GM21737 (cell line): ENCODE data around the gene DPP10.

Source experiments
- ATAC-seq: cut with Tn5 transposase; IDR thresholded peaks from one replicate; pipeline ENCODE4 v1.9.1; 2021; ENCODE audit warnings: mild to moderate bottlenecking, moderate library complexity; ENCODE audit not compliant: unreplicated experiment

The DPP10 gene

DNA sequence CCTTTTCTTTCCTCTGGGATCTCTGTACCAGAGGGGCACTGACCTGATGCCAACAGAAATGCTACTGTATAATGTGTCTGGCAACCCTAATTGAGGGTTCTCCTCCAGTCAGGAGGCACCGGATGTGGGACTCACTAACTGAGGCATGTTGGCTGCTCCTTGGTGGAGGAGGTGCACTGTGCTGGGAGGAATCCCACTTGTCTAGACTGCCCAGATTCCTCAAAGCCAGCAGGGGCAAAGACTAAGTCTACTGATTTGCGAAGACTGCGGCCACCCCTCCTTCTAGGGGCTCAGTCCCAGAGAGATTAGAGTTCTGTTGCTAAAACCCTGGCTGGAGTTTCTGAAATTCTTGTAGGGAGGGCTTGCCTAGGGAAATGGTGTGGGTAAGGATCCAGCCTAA is 1192.1 kb downstream of the DPP10 start:
- ATAC-seq = no peak

DNA sequence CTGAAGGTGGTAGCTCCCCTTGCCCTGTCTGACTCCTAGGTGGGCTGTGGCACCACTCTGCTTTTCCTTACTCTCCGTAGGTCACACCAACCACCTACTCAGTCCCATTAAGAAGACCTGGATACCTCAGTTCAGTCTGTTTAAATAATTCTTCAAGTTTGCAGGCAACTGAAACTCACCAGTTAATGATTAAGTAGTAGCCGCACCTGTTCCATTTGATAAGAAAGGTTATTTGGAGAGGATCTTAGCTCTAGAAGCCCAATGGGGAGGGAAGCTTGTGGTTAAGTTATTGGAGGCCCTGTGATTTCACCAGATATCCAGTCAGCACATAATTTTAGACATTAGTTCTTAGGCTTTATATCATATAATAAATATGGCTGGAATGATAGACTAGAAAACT is 1193.0 kb downstream of the DPP10 start:
- ATAC-seq = no peak

- ATAC-seq = no peak
Observed at GRCh38 chr2:115649731-115650130, 1207.3 kb downstream of the DPP10 start.

GRCh38 chr2:115650827-115651226 is 1208.4 kb downstream of the DPP10 start:
- ATAC-seq = no peak

DNA sequence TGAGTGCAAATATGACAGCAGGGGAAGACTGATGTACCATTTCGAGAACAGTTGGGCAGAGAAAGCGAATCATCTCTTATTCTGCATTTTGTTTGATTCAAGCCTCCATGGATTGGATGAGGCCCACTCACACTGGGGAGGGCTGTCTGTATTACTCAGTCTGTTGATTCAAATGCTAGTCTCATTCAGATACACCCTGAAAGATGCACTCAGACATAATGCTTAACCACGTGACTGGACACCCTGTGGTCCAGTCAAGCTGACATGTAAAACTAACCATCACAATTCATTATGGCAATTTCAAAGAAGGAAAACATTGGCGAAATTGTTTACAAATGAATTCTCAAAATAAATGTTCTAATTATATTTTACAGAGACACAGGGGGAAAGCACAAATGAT is 1210.2 kb downstream of the DPP10 start:
- ATAC-seq = no peak

DNA sequence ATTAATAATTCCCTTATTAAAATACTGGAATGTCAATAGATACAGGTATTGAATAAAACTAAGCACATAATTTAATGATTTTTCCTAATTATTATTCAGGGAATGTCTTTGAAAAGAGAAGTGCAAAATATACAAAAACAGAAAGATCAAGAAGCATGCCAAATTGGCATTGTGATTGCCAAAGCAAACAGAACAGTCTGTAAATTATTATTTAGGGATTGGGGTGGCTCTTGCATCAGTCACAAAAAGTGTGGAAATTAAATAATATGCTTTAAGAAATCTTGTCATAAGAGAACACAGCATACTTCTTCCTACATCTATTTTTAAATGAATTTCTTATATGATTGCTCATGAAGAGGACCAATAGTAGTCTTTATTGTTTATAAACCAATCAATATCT is 1211.9 kb downstream of the DPP10 start:
- ATAC-seq = no peak

GRCh38 chr2:115678129-115678528 is 1235.7 kb downstream of the DPP10 start:
- ATAC-seq = no peak

DNA sequence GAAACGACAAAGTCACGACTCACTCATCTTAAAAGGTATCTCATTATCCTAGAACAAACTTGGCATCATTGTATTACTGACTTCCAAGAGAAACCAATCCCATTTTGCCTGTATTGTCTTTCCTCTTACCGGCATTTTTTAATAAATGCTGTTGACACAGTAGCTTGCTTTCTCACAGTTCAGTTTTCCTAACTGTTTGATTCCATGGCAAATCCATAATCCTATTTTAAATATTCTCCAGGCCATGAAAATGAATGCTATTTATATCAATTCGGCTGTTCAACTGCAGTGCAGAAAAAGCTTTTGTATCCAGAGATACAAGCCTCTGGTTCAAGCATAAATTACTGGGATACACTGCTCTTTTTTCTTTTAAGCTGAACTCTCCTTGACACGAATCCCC is 1241.9 kb downstream of the DPP10 start:
- ATAC-seq = no peak

- no peak for ATAC-seq
Observed at GRCh38 chr2:115691409-115691808, 1249.0 kb downstream of the DPP10 start.

- no peak for ATAC-seq
Observed at GRCh38 chr2:115694651-115695050, 1252.2 kb downstream of the DPP10 start.

DNA sequence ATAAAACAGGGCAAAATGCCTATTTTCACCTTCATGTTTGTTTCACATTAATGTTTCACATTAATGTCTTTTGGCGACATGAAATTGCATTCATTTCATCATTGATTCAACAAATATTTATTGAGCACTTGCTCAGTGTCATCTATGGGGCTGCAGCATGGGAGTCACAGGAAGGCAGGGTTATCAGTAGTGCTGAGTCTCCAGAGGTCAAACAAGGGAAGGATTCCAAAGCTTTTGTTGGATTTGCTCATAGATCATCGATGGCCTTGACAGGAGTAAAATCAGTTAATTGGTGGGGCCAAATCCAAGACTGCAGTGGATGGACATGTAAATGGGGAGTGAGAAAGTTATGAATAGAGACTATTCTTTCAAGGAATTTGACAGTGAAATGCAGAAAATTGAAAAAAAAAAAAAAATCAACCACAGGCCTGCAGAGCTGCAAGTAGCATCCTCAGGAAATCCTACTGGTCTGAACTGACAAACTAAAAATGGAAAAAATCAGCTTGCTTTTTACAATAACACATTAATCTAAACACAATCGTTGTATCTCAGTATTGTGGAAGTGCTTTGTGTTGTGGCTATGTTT is 1290.8 kb downstream of the DPP10 start:
- ATAC-seq = no peak

DNA sequence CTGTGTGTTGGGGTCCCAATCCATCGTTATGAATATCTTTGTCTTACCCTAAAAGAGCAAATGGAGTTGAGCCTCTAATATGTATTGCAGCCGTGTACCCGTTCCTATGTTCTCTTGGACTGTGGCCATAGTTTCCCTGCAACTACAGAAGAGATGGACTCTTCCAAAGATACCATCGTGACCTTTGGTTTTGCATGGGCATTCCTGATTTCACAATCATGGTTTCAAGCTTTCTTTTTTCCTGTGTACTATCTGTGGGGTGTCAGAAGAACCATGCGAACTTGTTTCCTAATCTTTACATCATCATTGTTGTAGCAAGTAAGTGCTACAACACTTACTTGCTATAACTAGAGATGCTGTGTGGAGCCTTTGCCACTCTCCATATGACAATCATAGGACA is 1295.7 kb downstream of the DPP10 start:
- ATAC-seq = no peak

GRCh38 chr2:115739574-115739973 is 1297.1 kb downstream of the DPP10 start:
- ATAC-seq = no peak

GRCh38 chr2:115746151-115746550 is 1303.7 kb downstream of the DPP10 start:
- no peak for ATAC-seq

- no peak for ATAC-seq
Observed at GRCh38 chr2:115757286-115757685, 1314.8 kb downstream of the DPP10 start.

DNA sequence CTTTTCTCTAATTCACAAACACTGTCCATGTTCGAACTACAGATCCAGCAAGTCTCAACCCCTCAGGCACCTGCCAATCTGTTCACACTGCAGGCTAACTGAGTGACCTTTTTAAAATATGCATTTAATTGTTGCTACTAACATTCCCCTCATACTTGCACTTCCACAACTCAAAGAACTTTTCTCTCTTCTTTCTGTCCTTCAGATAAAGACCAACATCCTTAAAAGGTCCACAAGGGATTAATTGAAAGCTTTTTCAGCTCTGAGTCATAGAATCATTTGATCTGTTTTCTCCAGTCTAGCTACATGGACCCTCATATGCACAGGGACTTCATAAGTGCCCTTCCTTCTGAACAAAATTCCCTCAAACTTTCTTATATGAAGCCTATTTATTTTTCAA is 1321.2 kb downstream of the DPP10 start:
- ATAC-seq = no peak

GRCh38 chr2:115771516-115771915 is 1329.1 kb downstream of the DPP10 start:
- ATAC-seq = no peak

DNA sequence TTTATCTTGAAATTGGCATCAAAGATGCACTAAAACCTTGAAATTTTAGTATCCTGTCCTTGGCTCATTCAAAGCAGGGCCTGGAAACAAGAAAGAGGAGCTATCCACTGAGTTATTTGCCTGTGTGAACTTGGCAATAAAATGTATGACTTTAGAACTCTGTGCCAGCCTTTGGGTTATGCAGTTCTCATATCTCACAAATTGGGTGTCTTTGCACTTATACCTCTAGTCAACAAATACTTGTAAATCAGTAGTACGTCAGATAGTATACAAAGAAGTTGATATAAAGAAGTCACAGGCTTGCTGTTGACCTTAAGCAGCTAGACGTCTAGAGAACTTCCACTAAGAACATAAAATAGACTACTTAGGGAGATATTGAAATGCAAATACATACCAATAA is 1331.9 kb downstream of the DPP10 start:
- ATAC-seq = no peak

- ATAC-seq = no peak
Observed at GRCh38 chr2:115779085-115779632, 1336.7 kb downstream of the DPP10 start.

- no peak for ATAC-seq
Observed at GRCh38 chr2:115782286-115782685, 1339.8 kb downstream of the DPP10 start.

DNA sequence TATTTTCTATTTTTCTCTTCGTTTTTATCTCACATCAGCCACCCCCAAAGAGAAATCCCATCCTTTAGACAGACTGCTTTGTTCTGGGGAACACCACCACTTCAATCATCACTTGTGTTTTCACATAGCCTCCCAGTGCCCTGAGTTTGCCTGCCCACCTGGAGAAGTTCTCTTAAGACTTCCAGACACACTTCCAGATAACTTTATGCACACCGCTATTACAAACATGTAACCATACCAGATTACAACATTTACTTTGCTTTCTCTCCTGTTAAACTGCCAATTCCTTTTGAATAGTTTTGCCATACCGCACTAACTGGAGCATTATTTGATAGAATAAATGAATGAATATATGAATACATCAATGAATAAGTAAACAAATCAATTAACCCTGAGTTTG is 1353.6 kb downstream of the DPP10 start:
- ATAC-seq = no peak

GRCh38 chr2:115807276-115807675 is 1364.8 kb downstream of the DPP10 start:
- no peak for ATAC-seq

GRCh38 chr2:115825912-115826311 is 1383.5 kb downstream of the DPP10 start:
- ATAC-seq = no peak
